Hepatocyte (in vitro differentiated cells): Measurements from ENCODE around the gene PRDX3. TPM values are rescaled to one million over a fixed set of nuclear protein-coding genes. Genes with fewer than 3 reads are reported as not detected.

Experiments used
- DNase-seq: peaks from one replicate; pipeline ENCODE4 v3.0.0-alpha.2; 2016; ENCODE audit warnings: low spot score
- H2AFZ ChIP-seq: fragments of 200-600 bp; sonication (generic); 2 replicates; pipeline ENCODE4 v1.6.0; 2016; ENCODE audit warnings: antibody characterized with exemption, mild to moderate bottlenecking
- H3K27ac ChIP-seq: fragments of 200-600 bp; sonication (generic); 2 replicates; pipeline ENCODE4 v1.5.1; 2016; ENCODE audit warnings: mild to moderate bottlenecking
- H3K27me3 ChIP-seq: fragments of 200-600 bp; sonication (generic); 2 replicates; pipeline ENCODE4 v1.6.1; 2016
- H3K36me3 ChIP-seq: fragments of 200-600 bp; sonication (generic); replicated peaks from 2 replicates; pipeline ENCODE4 v1.5.1; 2016; ENCODE audit warnings: low read depth; ENCODE audit not compliant: insufficient read depth
- H3K4me1 ChIP-seq: fragments of 200-600 bp; sonication (generic); 2 replicates; pipeline ENCODE4 v1.5.1; 2016; ENCODE audit warnings: mild to moderate bottlenecking, moderate library complexity; ENCODE audit not compliant: insufficient read depth
- H3K4me2 ChIP-seq: fragments of 200-600 bp; sonication (generic); 2 replicates; pipeline ENCODE4 v1.6.0; 2016
- H3K4me3 ChIP-seq: fragments of 200-600 bp; sonication (generic); 2 replicates; pipeline ENCODE4 v1.5.1; 2016; ENCODE audit warnings: mild to moderate bottlenecking
- H3K79me2 ChIP-seq: fragments of 200-600 bp; sonication (generic); 2 replicates; pipeline ENCODE4 v1.6.0; 2017; ENCODE audit warnings: mild to moderate bottlenecking
- H3K9me2 ChIP-seq: fragments of 200-600 bp; sonication (generic); replicated peaks from 2 replicates; pipeline ENCODE4 v1.6.0; 2017; ENCODE audit warnings: mild to moderate bottlenecking; ENCODE audit not compliant: insufficient read depth
- H3K9me3 ChIP-seq: fragments of 200-600 bp; sonication (generic); 2 replicates; pipeline ENCODE4 v1.5.1; 2016; ENCODE audit warnings: low read depth, mild to moderate bottlenecking
- H4K20me1 ChIP-seq: fragments of 200-600 bp; sonication (generic); 2 replicates; pipeline ENCODE4 v1.6.0; 2016; ENCODE audit warnings: mild to moderate bottlenecking; ENCODE audit not compliant: insufficient read depth, poor library complexity, severe bottlenecking
- CTCF ChIP-seq: fragments of 200-600 bp; sonication (generic); IDR thresholded peaks from 2 replicates; pipeline ENCODE4 v1.5.1; 2016; ENCODE audit warnings: antibody characterized with exemption, mild to moderate bottlenecking; ENCODE audit not compliant: poor library complexity
- EZH2 ChIP-seq: fragments of 200-600 bp; sonication (generic); IDR thresholded peaks from 2 replicates; pipeline ENCODE4 v1.6.1; 2016; ENCODE audit warnings: antibody characterized with exemption, mild to moderate bottlenecking, borderline replicate concordance
- EZH2phosphoT487 ChIP-seq: fragments of 200-600 bp; sonication (generic); IDR thresholded peaks from one replicate; pipeline ENCODE4 v1.6.1; 2018; ENCODE audit warnings: antibody characterized with exemption, mild to moderate bottlenecking, low read depth, moderate library complexity; ENCODE audit not compliant: unreplicated experiment, severe bottlenecking
- WGBS: methylation state at CpG from one replicate; pipeline ENCODE4 v1.1.6; 2016; ENCODE audit warnings: low lambda C conversion rate; ENCODE audit errors: missing lambda C conversion rate; 5-methylcytosine and 5-hydroxymethylcytosine counted together
- polyA plus RNA-seq: library from polyadenylated mRNA; unstranded; fragments of >200 nt; fragmentation: Nextera tagmentation; extraction: Ambion mirVana; gene quantifications from 2 replicates; pipeline ENCODE4 v1.2.1, GENCODE V29; 2016
- total RNA-seq: library from RNA; depleted of rRNA; stranded (reverse); fragments of >200 nt; gene quantifications from 2 replicates; pipeline ENCODE4 v1.2.3, GENCODE V29; 2014

PRDX3 gene
- total and polyA plus RNA-seq, 2 experiments from 2014 or later: 294 to 333 TPM

DNA sequence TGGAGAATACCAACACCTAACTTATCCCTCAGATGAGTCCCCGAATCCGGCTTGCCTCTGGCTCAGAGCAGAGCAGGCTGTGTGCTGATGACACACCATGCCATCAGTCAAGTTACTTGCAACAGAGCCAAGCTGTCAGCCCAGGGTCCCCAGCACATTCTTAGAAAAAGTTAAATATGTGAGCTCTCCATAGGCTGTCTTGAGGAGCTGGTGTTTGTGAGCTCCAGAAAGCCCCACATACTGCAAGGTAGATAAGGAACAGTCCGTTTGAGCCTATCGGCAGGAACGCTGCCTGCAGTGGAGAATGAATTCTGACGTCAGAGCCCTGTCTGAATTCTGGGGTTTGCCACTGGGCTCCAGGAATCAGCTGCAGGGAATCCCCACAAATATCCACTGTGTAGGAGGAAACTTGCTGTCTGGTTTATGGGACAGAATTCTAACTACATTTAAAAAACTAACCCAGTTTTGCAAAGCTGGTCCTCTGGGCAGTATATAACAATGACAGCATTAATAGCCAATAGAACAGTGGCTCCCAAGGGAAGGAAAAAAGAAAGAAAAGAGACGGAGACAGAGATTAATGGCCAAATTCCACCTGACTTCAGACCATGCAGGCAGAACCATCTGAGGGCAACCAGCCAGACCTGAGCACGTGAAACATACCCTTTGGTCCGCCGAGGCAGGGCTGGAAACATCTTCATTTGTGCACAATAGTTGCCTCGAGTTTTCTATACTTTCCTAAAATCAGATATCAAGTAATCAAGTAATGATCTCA, 16.7 kb downstream of the PRDX3 start:
- H3K4me3 ChIP-seq: no peak overlapping the region
- H2AFZ ChIP-seq: no peak overlapping the region
- H4K20me1 ChIP-seq: no peaks in the 10 kb centered on the region
- TF ChIP-seq CTCF (no peak), EZH2 (no peak), EZH2phosphoT487 (no peak)
- H3K9me3 ChIP-seq: no peaks in the 10 kb centered on the region
- DNase-seq: no peak
- WGBS: 70% methylated on average over 11 of the region's 11 CpGs
- H3K79me2 ChIP-seq: peaks cover 4% of the 10 kb centered on the region
- H3K9me2 ChIP-seq: no peaks in the 10 kb centered on the region
- H3K4me1 ChIP-seq: peaks cover 12% of the 10 kb centered on the region
- no peaks in the 10 kb centered on the region for H3K27me3 ChIP-seq
- no peak overlapping the region for H3K4me2 ChIP-seq
- H3K36me3 ChIP-seq: no peaks in the 10 kb centered on the region
- no peak overlapping the region for H3K27ac ChIP-seq

- Histone ChIP-seq H3K27me3 (no peaks in the 10 kb centered on the region), H3K4me3 (no peak overlapping the region), H3K79me2 (peaks cover under 1% of the 10 kb centered on the region), H2AFZ (no peak overlapping the region), H3K9me2 (no peaks in the 10 kb centered on the region), H4K20me1 (no peaks in the 10 kb centered on the region), H3K4me2 (no peak overlapping the region), H3K27ac (no peak overlapping the region), H3K36me3 (no peaks in the 10 kb centered on the region), H3K4me1 (no peaks in the 10 kb centered on the region), H3K9me3 (no peaks in the 10 kb centered on the region)
- no peak for DNase-seq
- 88% methylated on average over 8 of the region's 8 CpGs for WGBS
- TF ChIP-seq CTCF (no peak), EZH2 (no peak), EZH2phosphoT487 (no peak)
These were observed 19.3 kb downstream of the PRDX3 start for GRCh38 chr10:119159332-119159731.

GRCh38 chr10:119153661-119154060, 25.0 kb downstream of the PRDX3 start:
- no peak for TF ChIP-seq CTCF
- TF ChIP-seq EZH2phosphoT487: no peak
- TF ChIP-seq EZH2: no peak
- Histone ChIP-seq H3K4me3 (no peak overlapping the region), H3K27ac (no peak overlapping the region), H3K79me2 (no peaks in the 10 kb centered on the region), H3K4me2 (no peak overlapping the region), H3K9me3 (no peaks in the 10 kb centered on the region), H4K20me1 (no peaks in the 10 kb centered on the region), H3K9me2 (no peaks in the 10 kb centered on the region), H3K4me1 (no peaks in the 10 kb centered on the region), H3K27me3 (no peaks in the 10 kb centered on the region), H3K36me3 (no peaks in the 10 kb centered on the region), H2AFZ (no peak overlapping the region)
- DNase-seq: no peak
- 96% methylated on average over 12 of the region's 12 CpGs for WGBS
